GM12891 (cell line): ENCODE results near the gene TMEM74B.

Experiments
- POLR2A ChIP-seq: IDR thresholded peaks from 2 replicates; pipeline ENCODE4 v1.6.1; 2011; ENCODE audit warnings: low read depth, low read length, control low read depth
- POLR2AphosphoS5 ChIP-seq: IDR thresholded peaks from 2 replicates; pipeline ENCODE4 v1.6.1; 2011; ENCODE audit warnings: low read depth, low read length, control low read depth
- POU2F2 ChIP-seq: IDR thresholded peaks from 2 replicates; pipeline ENCODE4 v1.6.1; 2011; ENCODE audit warnings: low read depth, mild to moderate bottlenecking, control low read depth, low read length, moderate library complexity
- TAF1 ChIP-seq: IDR thresholded peaks from 2 replicates; pipeline ENCODE4 v1.6.1; 2011; ENCODE audit warnings: low read depth, low read length, control low read depth

DNA sequence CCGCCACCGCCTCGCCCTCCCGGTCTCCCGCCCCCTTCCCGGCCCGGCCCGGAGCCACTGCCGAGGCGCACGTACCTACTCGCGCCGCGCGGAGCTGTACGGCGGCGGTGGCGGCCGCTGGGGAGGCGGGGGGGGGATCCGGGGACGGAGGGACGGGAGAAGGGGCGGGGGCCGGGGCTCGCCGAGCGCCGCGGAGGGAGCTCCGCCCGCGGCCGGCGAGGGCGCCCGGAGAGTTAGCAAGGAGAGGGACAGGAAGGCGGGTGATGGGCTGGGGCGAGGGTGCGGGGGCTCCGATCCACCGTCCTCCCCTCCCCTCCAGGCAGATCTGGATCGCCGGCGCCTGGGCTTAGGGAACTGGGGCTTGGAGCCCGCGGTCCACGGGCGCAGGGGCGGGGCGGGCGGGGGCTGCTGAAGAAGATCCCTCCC, 548 bp upstream of the TMEM74B start:
- TF ChIP-seq TAF1 (no peak), POLR2A (no peak), POLR2AphosphoS5 (no peak), POU2F2 (no peak)
